Measurements from ENCODE around the gene ARMC6. TPM values are rescaled to one million over a fixed set of nuclear protein-coding genes. Genes with fewer than 3 reads are reported as not detected.

The ARMC6 gene
- total and polyA plus RNA-seq, 2 of the 13 experiments (the other 11 are each of a cell fraction or from before 2014, with no cell fraction given), result 16.2 to 36.8 TPM

DNA sequence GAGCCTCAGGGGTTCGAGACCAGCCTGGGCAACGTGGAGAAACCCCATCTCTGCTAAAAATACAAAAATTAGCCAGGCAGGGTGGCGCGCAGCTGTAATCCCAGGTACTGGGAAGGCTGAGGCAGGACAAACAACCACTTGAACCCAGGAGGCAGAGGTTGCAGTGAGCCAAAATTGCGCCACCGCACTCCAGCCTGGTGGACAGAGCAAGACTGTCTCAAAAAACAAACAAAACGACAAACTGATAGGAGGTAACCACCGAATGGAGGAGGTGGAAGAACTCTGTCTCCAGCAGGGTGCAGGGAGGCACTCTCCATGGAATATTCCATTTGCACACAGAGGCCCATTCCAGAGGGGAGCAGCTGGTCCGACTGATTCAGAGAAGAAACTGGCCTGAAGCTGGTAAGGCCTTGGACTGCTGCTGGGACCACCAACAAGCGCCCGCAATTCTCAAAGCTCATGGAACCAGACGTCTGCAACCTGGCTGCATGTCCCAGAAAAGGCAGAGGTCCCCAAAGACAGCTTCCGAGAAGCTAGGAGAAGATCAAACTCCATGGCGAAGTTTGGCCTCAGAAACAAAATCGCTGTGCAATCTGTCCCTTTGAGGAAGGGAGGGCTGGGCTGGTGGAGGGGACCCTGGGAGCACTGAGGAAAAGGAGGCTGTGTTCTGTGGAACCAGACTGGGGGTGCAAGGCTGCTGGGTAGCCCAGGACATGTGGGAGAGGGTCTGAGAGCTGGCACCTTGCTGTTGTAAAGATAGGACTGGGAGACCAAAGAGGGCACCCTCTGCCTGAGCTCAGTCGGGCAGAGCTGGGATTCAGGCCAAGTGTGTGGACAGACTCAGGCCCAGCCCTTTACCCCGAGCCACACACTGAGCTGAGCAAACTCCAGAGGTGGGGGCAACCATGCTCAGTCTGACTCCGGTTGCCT is 65.6 kb downstream of the ARMC6 start:
- Histone ChIP-seq H2AFZ (ENCODE audit: low read length) (no peak overlapping the region), H3K27me3 (ENCODE audit: control insufficient read depth in 1 of 2, insufficient read depth in 2 of 2, low read length in 2 of 2) (no peaks in the 10 kb centered on the region), H3K36me3 (replicated peaks in 1 of 2; ENCODE audit: control insufficient read depth in 1 of 2, insufficient read depth in 2 of 2, low read length in 2 of 2) (no peaks in the 10 kb centered on the region), H4K20me1 (ENCODE audit: insufficient read depth, low read length) (no peaks in the 10 kb centered on the region), H3K9ac (ENCODE audit: insufficient read depth, low read depth, low read length) (peak overlapping the region; percentile 85), H3K27ac (ENCODE audit: extremely low read length, insufficient read depth, low read length) (peak overlapping the region; percentile 99), H3K79me2 (ENCODE audit: insufficient read depth, low read length) (no peaks in the 10 kb centered on the region), H3K4me2 (ENCODE audit: low read depth, low read length) (peak overlapping the region; percentile 83), H3K9me3 (ENCODE audit: low read length) (no peaks in the 10 kb centered on the region), H3K4me1 (ENCODE audit: insufficient read depth, low read length) (peaks cover 98% of the 10 kb centered on the region), H3K4me3 (replicated peaks in 1 of 3; ENCODE audit: insufficient read depth in 1 of 3, low read depth in 2 of 3, low read length in 3 of 3) (peak overlapping the region; percentile 36 to 61 (median 51); a peak in 5 of 6 replicates)
- 3% methylated on average over 14 of the region's 18 CpGs for WGBS (ENCODE audit: low lambda C conversion rate)
- ChIA-PET POLR2A (interaction anchor here (0.7 to 2.1 kb wide), 10 partner anchors 9 to 104 kb away, joined by 3 to 43 read pairs (median 4); partner anchors contain the start of genes NR2C2AP and SLC25A42), CTCF (ENCODE audit: low intra/inter-chr PET ratio, low total read pairs) (interaction anchor here (1.1 kb wide), 1 partner anchor 45 kb away, joined by 5 read pairs; no protein-coding TSS in a partner anchor)
- TSS peak; percentile 90 for BruUV-seq (replicated peaks)
- peak; percentile 97 for DNase-seq (ENCODE audit: low spot score)
- peak; percentile 100 for FAIRE-seq
- in situ Hi-C loops (cut with HindIII; ENCODE audit: extremely low pct_ligation_motif_present, low pct_unique_long_range_greater_than_20kb) (no loop called here), intact Hi-C loops (cut with micrococcal nuclease; ENCODE audit: unreplicated experiment) (loop anchor here (2.0 to 5.0 kb wide), 2 partner anchors 14 to 38 kb away; partner anchors contain the start of gene TMEM161A)
- peak; percentile 76 for ATAC-seq
- TF ChIP-seq, protein P1, sequence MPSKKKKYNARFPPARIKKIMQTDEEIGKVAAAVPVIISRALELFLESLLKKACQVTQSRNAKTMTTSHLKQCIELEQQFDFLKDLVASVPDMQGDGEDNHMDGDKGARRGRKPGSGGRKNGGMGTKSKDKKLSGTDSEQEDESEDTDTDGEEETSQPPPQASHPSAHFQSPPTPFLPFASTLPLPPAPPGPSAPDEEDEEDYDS (CRISPR knock-in tag; IDR thresholded peaks at IDR 0.05), result peak; percentile 63
- TF ChIP-seq, protein P2, sequence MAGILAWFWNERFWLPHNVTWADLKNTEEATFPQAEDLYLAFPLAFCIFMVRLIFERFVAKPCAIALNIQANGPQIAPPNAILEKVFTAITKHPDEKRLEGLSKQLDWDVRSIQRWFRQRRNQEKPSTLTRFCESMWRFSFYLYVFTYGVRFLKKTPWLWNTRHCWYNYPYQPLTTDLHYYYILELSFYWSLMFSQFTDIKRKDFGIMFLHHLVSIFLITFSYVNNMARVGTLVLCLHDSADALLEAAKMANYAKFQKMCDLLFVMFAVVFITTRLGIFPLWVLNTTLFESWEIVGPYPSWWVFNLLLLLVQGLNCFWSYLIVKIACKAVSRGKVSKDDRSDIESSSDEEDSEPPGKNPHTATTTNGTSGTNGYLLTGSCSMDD (CRISPR knock-in tag; IDR thresholded peaks at IDR 0.05), result no peak
- 0 out of 2 replicates have a peak, but pooled peaks have one; percentile 21 for TF ChIP-seq ZNF451 (CRISPR knock-in tag; IDR thresholded peaks at IDR 0.05)
- no peak for TF ChIP-seq ZNF253 (CRISPR knock-in tag; IDR thresholded peaks at IDR 0.05; ENCODE audit: borderline replicate concordance)
- TF ChIP-seq DPF2 (CRISPR knock-in tag; IDR thresholded peaks at IDR 0.05; ENCODE audit: borderline replicate concordance, low read depth), result peak; percentile 77; the same call in 1 of the 2 replicates
- no peak for TF ChIP-seq ZNF431 (CRISPR knock-in tag; IDR thresholded peaks at IDR 0.05; ENCODE audit: borderline replicate concordance, low read depth)
- TF ChIP-seq PRPF4 (IDR thresholded peaks at IDR 0.05; ENCODE audit: low read depth, low read length, poor library complexity, severe bottlenecking), result no peak
- 0 out of 2 replicates have a peak, but pooled peaks have one; percentile 15 for TF ChIP-seq ZBTB21 (CRISPR knock-in tag; IDR thresholded peaks at IDR 0.05)
- TF ChIP-seq ZNF749 (CRISPR knock-in tag; IDR thresholded peaks at IDR 0.05; ENCODE audit: borderline replicate concordance), result no peak
- TF ChIP-seq ZNF138 (CRISPR knock-in tag; IDR thresholded peaks at IDR 0.05; ENCODE audit: low read depth), result no peak
- TF ChIP-seq ZNF367 (CRISPR knock-in tag; IDR thresholded peaks at IDR 0.05; ENCODE audit: borderline replicate concordance), result no peak
- no peak for TF ChIP-seq EZH2 (conservative IDR thresholded peaks at IDR 0.05; ENCODE audit: low read depth, low read length)
- TF ChIP-seq ARNTL (CRISPR knock-in tag; IDR thresholded peaks at IDR 0.05), result peak; percentile 70
- peak; percentile 52 for TF ChIP-seq SKI (IDR thresholded peaks at IDR 0.05; ENCODE audit: partially characterized antibody)
- TF ChIP-seq RFXAP (CRISPR knock-in tag; IDR thresholded peaks at IDR 0.05; ENCODE audit: borderline replicate concordance), result peak; percentile 66; the same call in 1 of the 2 replicates
- TF ChIP-seq, protein P3, sequence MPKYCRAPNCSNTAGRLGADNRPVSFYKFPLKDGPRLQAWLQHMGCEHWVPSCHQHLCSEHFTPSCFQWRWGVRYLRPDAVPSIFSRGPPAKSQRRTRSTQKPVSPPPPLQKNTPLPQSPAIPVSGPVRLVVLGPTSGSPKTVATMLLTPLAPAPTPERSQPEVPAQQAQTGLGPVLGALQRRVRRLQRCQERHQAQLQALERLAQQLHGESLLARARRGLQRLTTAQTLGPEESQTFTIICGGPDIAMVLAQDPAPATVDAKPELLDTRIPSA (CRISPR knock-in tag; IDR thresholded peaks at IDR 0.05; ENCODE audit: borderline replicate concordance), result no peak
- TF ChIP-seq, protein P4, sequence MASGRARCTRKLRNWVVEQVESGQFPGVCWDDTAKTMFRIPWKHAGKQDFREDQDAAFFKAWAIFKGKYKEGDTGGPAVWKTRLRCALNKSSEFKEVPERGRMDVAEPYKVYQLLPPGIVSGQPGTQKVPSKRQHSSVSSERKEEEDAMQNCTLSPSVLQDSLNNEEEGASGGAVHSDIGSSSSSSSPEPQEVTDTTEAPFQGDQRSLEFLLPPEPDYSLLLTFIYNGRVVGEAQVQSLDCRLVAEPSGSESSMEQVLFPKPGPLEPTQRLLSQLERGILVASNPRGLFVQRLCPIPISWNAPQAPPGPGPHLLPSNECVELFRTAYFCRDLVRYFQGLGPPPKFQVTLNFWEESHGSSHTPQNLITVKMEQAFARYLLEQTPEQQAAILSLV (CRISPR knock-in tag; IDR thresholded peaks at IDR 0.05; ENCODE audit: borderline replicate concordance), result peak; percentile 38; the same call in 1 of the 2 replicates
- peak; percentile 63 for TF ChIP-seq KAT8 (CRISPR knock-in tag; IDR thresholded peaks at IDR 0.05)
- TF ChIP-seq SMARCC2 (IDR thresholded peaks at IDR 0.05), result no peak
- TF ChIP-seq ZNF776 (CRISPR knock-in tag; IDR thresholded peaks at IDR 0.05), result peak; percentile 43; the same call in 1 of the 2 replicates

Data from HepG2 (cell line).